Measurements from ENCODE around the gene TPST1.
"Not testable (repeated sequence)": the region's sequence is repeated elsewhere in the genome, so short reads cannot be mapped to it uniquely, and the experiment has no call there.

GRCh38 chr7:66175006-66175405 is 30.1 kb upstream of the TPST1 start:
- not testable (repeated sequence) for TF ChIP-seq RAD21 (CRISPR knock-in tag; conservative IDR thresholded peaks at IDR 0.05 in 1 of 2, IDR thresholded peaks at IDR 0.05 in 1 of 2); POLR2A (conservative IDR thresholded peaks at IDR 0.05); ZNF644 (tag; IDR thresholded peaks at IDR 0.05; ENCODE audit: low read depth); MYNN (IDR thresholded peaks at IDR 0.05); MYNN (CRISPR knock-in tag; IDR thresholded peaks at IDR 0.05); SMC3 (conservative IDR thresholded peaks at IDR 0.05; ENCODE audit: insufficient read depth, low read depth, low read length); CTCF (IDR thresholded peaks at IDR 0.05 in 2 of 3, conservative IDR thresholded peaks at IDR 0.05 in 1 of 3; ENCODE audit: insufficient read depth in 2 of 3, low read depth in 1 of 3, low read length in 3 of 3); ZFX (CRISPR knock-in tag; IDR thresholded peaks at IDR 0.05); ZBTB33 (CRISPR knock-in tag; IDR thresholded peaks at IDR 0.05)

All from K562 (cell line).